Breast epithelium (tissue), 4 donors: Measurements from ENCODE around the gene PEDS1. TPM values are rescaled to one million over a fixed set of nuclear protein-coding genes. Genes with fewer than 3 reads are reported as not detected.

ENCODE experiments used
- DNase-seq, 2 donors: peaks; one replicate each; pipeline ENCODE4 v3.0.0-alpha.2; 2019; ENCODE audit warnings: low spot score in 2 of 2
- H3K27ac ChIP-seq, 2 donors: fragments of 200-600 bp; sonication (generic) in 1 of 2; one replicate each; pipeline ENCODE4 v1.5.1; 2016 to 2019; ENCODE audit warnings: mild to moderate bottlenecking in 1 of 2
- H3K27me3 ChIP-seq, 2 donors: fragments of 200-600 bp; sonication (generic) in 1 of 2; one replicate each; pipeline versions ENCODE4 v1.5.1 to v1.6.0; 2017 to 2019; ENCODE audit warnings: control low read depth in 1 of 2, mild to moderate bottlenecking in 1 of 2
- H3K36me3 ChIP-seq: fragments of 200-600 bp; one replicate; pipeline ENCODE4 v1.5.1; 2019
- H3K4me1 ChIP-seq, 2 donors: fragments of 200-600 bp; sonication (generic); one replicate each; pipeline ENCODE4 v1.5.1; 2016 to 2019; ENCODE audit warnings: control low read depth in 1 of 2
- H3K4me3 ChIP-seq, 3 donors: fragments of 200-600 bp; sonication (generic); 1 replicate in 2 of 3; 2 replicates in 1 of 3; pipeline ENCODE4 v1.5.1; 2016 to 2019; ENCODE audit warnings: mild to moderate bottlenecking in 3 of 3, moderate library complexity in 2 of 3
- H3K9me3 ChIP-seq, 2 donors: fragments of 200-600 bp; sonication (generic) in 1 of 2; one replicate each; pipeline ENCODE4 v1.5.1; 2016 to 2019; ENCODE audit warnings: control low read depth in 1 of 2
- POLR2A ChIP-seq: fragments of 450-650 bp; IDR thresholded peaks from one replicate; pipeline ENCODE4 v1.6.1; 2016; ENCODE audit warnings: antibody characterized with exemption, mild to moderate bottlenecking, moderate library complexity
- POLR2AphosphoS5 ChIP-seq, 3 donors: sonication (generic); formaldehyde crosslinking; IDR thresholded peaks; one replicate each; pipeline ENCODE4 v1.6.1; 2017; ENCODE audit warnings: antibody characterized with exemption in 3 of 3
- intact Hi-C: fragments of 100-400 bp; cut with DNase I; formaldehyde crosslinking; loops from one replicate; pipeline ENCODE4 v1.15.1; 2023; ENCODE audit warnings: low total_unique reads
- total RNA-seq, 3 donors: library from RNA; depleted of rRNA; stranded (reverse); fragments of >200 nt; gene quantifications; one replicate each; pipeline ENCODE4 v1.1.0, GENCODE V29; 2016
- TF ChIP-seq, protein P1 (sequence below), 3 donors: fragments of 450-650 bp; IDR thresholded peaks; one replicate each; pipeline ENCODE4 v1.5.1; 2016 to 2017; ENCODE audit warnings: antibody characterized with exemption in 3 of 3, mild to moderate bottlenecking in 3 of 3, moderate library complexity in 3 of 3

PEDS1 gene
- total RNA-seq, 3 donors from 2014 or later, result 12.9 to 29.4 (median 18.0) TPM

DNA sequence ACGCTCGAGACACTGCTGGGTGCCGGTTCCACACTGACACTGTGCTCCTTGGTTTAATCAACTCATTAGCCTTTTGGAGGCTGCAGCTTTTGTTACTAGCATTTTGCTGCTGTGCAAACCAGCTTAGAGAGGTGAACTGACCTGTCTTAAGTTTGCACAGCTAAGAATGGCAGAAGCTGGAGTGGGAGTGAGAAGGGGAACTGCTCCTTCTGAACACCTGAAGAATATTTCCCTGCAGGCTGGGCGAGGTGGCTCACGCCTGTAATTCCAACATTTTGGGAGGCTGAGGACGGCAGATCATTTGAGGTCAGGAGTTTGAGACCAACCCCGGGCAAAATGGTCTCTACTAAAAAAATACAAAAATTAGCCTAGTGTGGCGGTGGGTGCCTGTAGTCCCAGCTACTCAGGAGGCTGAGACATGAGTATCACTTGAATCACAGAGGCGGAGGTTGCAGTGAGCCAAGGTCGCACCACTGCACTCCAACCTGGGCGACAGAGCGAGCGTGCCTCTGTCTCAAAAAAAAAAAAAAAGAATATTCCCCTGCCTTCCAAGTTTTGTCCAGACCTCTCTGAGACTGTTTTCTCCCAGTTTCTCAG, 42.1 kb upstream of the PEDS1 start:
- Histone ChIP-seq H3K36me3 (no peaks in the 10 kb centered on the region), H3K27ac (peak overlapping the region; percentile 94 to 99), H3K27me3 (no peaks in the 10 kb centered on the region), H3K4me3 (peak overlapping the region in 2 of 3 donors; percentile 87 to 89), H3K4me1 (peaks cover 0 to 8% of the 10 kb centered on the region in 2 donors), H3K9me3 (no peaks in the 10 kb centered on the region)
- TF ChIP-seq, protein P1, sequence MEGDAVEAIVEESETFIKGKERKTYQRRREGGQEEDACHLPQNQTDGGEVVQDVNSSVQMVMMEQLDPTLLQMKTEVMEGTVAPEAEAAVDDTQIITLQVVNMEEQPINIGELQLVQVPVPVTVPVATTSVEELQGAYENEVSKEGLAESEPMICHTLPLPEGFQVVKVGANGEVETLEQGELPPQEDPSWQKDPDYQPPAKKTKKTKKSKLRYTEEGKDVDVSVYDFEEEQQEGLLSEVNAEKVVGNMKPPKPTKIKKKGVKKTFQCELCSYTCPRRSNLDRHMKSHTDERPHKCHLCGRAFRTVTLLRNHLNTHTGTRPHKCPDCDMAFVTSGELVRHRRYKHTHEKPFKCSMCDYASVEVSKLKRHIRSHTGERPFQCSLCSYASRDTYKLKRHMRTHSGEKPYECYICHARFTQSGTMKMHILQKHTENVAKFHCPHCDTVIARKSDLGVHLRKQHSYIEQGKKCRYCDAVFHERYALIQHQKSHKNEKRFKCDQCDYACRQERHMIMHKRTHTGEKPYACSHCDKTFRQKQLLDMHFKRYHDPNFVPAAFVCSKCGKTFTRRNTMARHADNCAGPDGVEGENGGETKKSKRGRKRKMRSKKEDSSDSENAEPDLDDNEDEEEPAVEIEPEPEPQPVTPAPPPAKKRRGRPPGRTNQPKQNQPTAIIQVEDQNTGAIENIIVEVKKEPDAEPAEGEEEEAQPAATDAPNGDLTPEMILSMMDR (IDR thresholded peaks at IDR 0.05), result no peak
- TF ChIP-seq POLR2A, result no peak
- TF ChIP-seq POLR2AphosphoS5 (IDR thresholded peaks at IDR 0.05), result no peak
- intact Hi-C loops, result no loop called here
- DNase-seq, result no peak

DNA sequence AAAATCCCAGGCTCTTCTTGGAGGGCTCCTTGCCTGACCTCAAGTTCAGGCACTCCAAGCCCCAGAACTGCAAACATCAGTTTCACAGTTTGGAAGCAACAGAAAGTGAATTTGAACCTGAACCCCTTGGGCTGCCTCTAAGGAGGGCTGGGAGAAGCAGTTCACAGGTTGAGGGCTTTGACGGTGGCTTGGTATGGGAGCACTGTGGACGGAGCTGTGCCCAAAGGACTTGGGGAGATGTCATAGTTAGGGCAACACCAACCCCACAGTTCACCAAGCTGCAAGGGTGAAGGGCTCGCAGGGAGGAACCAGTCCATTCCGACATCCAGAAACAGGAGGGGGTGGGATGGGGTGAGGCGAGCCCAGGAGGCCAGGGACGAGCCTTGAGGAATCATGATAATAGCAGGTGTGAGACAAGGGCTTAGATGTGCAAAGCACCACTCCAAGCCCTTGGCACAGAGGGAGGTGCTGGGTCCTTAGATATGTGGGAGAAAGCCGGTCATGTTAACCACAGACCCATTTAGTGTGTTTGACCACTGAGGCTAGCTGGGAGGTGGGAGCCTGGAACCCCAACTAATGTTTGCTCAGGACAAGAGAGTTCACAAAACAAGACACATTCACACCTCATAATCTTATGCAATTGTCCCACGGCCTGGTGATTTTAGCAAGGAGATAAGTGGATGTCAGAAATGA, 41.5 kb upstream of the PEDS1 start:
- Histone ChIP-seq H3K9me3 (no peaks in the 10 kb centered on the region), H3K4me1 (peaks cover 0 to 8% of the 10 kb centered on the region in 2 donors), H3K27ac (peak overlapping the region; percentile 94 to 99), H3K36me3 (no peaks in the 10 kb centered on the region), H3K27me3 (no peaks in the 10 kb centered on the region), H3K4me3 (peak overlapping the region; percentile 87 to 95 (median 89))
- DNase-seq, result no peak
- intact Hi-C loops, result no loop called here
- TF ChIP-seq, protein P1 (IDR thresholded peaks at IDR 0.05), result no peak
- TF ChIP-seq POLR2AphosphoS5 (IDR thresholded peaks at IDR 0.05) (peak in 1 of 3 donors; percentile 45), POLR2A (no peak)

DNA sequence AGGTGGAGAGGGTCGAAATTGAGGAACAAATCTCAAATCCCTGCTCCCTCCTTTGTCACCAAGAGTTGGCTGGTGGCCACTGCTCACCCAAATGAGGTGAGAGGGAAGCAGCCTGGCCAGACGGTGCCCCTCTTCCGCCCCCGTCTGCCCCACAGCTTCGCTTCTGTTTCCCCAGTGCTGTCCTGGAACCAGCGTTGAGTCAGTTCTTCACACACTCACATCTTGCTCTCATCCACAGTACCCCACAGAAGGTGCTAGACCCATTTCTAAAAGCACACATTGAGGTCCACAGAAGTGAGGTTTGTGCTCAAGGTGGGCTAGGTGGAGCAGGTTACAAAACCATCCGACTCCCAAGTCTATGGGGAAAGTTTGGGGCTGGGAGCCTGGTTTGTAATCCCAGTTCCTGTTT, 40.9 kb upstream of the PEDS1 start:
- Histone ChIP-seq H3K4me3 (peak overlapping the region; percentile 87 to 95 (median 89)), H3K27me3 (no peaks in the 10 kb centered on the region), H3K36me3 (no peaks in the 10 kb centered on the region), H3K9me3 (no peaks in the 10 kb centered on the region), H3K4me1 (peaks cover 0 to 8% of the 10 kb centered on the region in 2 donors), H3K27ac (peak overlapping the region; percentile 94 to 99)
- intact Hi-C loops, result no loop called here
- DNase-seq, result no peak
- TF ChIP-seq, protein P1 (IDR thresholded peaks at IDR 0.05), result no peak
- TF ChIP-seq POLR2A (no peak), POLR2AphosphoS5 (IDR thresholded peaks at IDR 0.05) (peak in 1 of 3 donors; percentile 60)

DNA sequence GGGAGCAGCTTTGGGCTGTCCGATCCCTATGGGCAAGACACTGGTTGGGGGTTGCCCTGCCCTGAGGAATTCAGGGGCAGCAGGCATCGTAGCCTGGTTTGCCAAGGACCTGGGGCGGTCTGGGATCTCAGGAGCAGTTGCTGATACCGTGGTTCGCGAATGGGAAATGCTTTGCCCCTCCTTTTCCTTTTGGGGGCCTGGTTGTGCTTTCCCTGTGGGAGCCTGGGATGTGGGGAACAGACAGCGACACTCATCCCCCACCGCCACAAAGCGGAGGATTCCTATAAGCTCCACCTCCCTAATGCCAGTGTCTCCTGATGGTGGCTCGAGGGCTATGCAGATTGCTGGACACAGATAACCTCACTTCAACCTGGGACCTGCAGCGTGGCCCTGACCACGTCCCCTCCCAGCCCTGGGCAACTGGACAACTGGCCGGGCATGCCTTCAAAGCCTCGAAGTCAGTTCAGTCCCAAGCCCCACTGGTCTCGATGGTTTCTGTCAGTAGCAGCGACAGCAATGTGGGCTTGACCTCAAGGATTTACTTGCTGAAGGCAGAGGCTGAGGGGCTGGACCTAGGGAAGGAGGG, 40.4 kb upstream of the PEDS1 start:
- H3K4me1 ChIP-seq, result peaks cover 0 to 8% of the 10 kb centered on the region in 2 donors
- DNase-seq, result no peak
- peak overlapping the region; percentile 87 to 95 (median 89) for H3K4me3 ChIP-seq
- intact Hi-C loops, result loop anchor here (2.0 kb wide), 1 partner anchor 113 kb away; no protein-coding TSS in a partner anchor
- no peaks in the 10 kb centered on the region for H3K27me3 ChIP-seq
- H3K27ac ChIP-seq, result peak overlapping the region; percentile 94 to 99
- H3K36me3 ChIP-seq, result no peaks in the 10 kb centered on the region
- peak; percentile 11 for TF ChIP-seq POLR2A
- TF ChIP-seq, protein P1 (IDR thresholded peaks at IDR 0.05), result no peak
- peak in 1 of 3 donors; percentile 27 for TF ChIP-seq POLR2AphosphoS5 (IDR thresholded peaks at IDR 0.05)
- no peaks in the 10 kb centered on the region for H3K9me3 ChIP-seq
